GM19372 (cell line): Measurements from ENCODE around the gene SEC31B.

Source experiments
- ATAC-seq: cut with Tn5 transposase; IDR thresholded peaks from one replicate; pipeline ENCODE4 v1.9.1; 2021; ENCODE audit warnings: mild to moderate bottlenecking, low read depth, moderate library complexity; ENCODE audit not compliant: unreplicated experiment

The SEC31B gene

DNA sequence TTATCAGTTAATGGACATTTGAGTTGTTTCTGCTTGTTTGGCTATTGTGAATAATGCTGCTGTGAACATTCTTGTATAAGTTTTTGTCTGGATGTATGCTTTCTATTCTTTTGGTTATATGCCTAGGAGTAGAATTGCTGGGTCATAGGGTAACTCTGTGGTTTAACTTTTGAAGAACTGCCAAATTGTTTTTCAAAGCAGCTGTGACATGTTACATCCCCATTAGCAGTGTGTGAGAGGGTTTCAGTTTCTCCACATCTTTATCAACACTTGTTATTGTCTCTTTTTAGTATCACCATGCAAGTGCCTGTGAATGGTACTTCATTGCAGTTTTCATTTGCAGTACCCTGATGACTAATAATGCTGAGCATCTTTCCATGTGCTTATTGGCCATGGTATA is 12.1 kb upstream of the SEC31B start:
- ATAC-seq, result no peak

DNA sequence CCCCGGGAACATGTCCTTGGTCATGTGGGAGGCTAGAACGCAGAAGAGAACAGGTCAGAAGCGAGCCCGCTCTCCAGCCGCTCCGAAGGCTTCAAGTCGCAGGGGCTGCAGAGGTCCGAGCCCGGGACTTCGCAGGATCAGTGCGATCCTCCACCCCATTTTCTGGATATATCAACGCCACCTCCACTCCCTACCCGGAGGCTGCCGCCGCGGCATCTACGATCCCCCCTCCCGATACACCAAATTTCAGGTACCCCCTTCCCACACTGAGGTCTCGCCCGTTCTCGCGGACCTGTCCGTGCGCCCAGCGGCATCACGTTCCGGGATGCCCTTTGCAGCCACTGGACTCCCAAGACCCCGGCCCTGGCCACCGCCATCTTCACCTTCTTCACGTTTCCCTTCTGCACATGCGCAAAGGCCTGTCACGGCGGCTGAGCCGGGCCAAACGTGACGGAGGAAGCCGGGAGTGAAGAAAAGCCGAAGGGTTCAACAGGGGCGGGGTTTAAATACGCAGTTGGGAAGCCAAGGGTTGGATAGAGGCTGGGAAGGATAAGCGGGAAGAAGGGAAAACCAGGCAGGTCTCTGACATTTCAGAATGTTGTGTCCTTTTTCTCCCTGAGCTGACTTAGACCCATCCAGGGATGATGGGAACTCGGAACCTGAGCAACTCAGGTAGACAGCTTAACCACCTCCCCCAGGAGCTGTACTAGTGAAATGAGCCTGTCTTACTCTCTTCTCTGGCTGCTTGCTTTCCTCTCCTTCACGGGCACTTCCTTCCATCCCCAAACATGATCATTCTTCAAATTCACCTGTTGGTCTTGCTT is 10.0 kb upstream of the SEC31B start, which contains the start of gene NDUFB8:
Gene NDUFB8, minus strand, starts transcription at position 397 of the 824 bp plus-strand sequence. Its CDS starts 20 bp downstream, at position 377.
- peak; percentile 66 for ATAC-seq

DNA sequence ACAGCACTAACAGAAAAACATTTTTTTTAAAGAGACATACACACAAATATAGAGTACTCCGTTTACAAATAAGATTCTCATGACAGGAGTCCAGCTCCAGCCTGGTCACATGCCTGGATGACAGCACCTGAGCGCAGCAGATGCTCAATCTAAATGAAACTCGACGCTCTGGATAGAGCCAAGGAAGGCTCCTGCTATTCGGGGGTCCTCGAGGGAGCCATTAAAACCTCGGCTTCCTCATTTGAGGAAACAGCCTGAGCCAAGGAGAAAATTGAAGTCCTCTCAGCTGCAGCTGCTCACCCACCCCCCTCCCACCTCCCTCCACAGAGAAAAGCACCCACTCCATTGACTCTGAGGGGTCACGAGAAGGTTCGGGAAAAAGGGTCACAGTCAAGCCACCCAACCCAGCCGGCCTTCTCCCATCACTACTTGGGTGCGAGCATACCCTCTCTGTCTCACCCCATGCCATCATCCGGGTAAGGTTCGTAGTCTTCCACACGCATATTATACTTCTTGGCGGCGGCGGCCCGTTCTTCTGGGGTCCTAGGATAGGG is 9.3 kb upstream of the SEC31B start:
- ATAC-seq, result no peak

DNA sequence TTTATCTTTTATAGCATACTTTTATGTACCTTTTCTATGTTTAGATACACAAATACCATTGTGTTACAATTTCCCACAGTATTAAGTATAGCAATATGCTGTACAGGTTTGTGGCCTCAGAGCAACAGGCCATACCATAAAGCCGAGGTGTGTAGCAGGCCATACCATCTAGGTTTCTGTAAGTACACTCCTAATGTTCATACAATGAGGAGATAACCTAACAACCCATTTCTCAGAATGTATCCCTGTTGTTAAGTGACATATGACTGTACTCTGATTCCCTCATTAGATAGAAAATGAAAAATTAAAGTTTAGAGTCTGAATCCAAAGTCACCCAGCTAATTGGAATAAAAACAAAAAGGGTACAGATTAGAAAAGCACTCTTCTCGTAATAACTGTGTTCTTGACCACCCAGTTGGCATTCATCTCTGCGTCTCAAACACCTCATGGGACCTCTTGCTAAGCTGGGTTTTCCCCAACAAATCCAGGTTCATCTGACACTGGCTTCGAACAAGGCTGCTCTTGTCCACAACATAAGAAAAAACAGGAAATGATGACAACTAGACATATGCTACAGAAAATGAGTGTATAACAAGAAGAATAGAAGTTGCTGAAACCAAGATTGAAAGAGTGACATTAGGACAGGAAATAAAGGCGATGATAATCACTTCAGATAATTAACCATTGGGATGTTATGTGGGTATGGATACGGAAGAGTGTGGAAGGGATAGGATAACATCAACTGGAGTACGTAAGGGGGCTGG is 8.6 kb upstream of the SEC31B start:
- no peak for ATAC-seq

DNA sequence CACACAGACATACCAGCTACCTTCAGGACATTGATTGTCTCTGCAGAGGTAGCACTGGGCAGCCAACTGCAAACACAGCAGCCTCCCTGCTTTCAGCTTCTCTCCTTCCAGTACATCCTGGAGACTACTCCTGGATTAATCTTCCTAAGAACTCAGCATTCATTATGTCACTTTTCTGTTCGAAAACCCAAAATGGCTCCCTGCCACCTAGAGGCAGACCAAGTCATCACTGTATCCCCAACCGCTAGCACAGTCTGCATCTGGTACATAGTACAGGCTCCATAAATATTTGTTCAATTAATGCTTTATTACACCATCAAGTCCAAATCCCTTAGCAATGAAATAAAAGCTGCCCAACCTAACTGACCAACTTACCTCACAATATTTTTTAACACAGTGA is 5.0 kb upstream of the SEC31B start:
- ATAC-seq, result no peak

- ATAC-seq, result no peak
These were observed 4.5 kb upstream of the SEC31B start for GRCh38 chr10:100524206-100524605.

DNA sequence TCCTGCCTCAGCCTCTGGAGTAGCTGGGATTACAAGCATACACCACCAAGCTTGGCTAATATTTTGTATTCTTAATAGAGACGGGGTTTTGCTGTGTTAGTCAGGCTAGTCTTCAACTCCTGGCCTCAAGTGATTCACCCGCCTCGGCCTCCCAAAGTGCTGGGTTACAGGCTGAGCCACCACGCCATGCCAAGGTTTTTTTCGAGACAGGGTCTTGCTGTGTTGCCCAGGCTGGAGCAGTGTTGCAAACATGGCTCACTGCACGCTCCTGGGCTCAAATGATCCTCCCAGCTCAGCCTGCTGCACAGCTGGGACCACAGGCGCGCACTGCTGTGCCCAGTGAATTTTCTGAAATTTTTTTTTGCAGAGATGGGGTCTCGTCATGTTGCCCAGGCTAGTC is 3.3 kb upstream of the SEC31B start:
- ATAC-seq, result no peak

- ATAC-seq, result no peak
These were observed 2.6 kb upstream of the SEC31B start for GRCh38 chr10:100522107-100522801.

- ATAC-seq, result no peak
These were observed 1.1 kb upstream of the SEC31B start for GRCh38 chr10:100520811-100521210.

- no peak for ATAC-seq
These were observed 860 bp downstream of the SEC31B start for GRCh38 chr10:100518761-100519241.

DNA sequence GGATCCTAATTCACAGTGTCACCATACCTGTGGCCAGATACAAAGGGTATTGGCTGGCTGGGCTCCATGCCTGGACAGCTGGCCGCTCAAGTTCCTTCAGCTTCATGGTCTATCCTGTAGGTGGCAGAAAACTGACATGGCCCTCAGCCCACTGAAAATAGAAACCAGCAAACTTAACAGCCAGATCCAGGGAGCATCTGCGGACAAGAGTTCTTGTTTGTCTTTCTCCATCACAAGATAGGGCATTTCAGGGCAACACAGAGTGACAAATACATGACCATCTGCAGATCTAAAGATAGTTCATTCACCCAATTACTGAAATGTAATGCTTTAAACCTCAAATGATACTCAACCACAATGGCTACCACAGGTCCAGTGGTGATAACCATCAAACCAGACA is 2.8 kb downstream of the SEC31B start:
- ATAC-seq, result no peak

DNA sequence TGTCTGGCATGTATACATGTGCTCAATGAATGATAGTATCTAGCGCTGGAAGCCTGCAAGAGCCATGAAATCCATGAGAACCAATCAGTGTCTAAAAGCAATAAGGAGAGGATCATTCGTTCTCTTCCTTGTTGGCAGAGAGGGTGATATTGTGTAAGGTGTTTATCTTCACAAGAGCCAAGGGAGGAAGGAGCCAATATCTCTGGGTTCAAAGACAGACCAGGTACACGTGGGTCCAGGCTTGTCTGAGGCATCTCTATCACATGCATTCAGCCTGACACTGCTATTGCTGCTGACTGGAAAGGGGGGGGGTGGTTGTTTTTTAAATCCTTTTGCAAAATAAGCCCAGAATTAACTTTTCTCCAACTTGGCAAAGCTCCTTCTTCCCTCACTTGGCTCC is 4.0 kb downstream of the SEC31B start:
- no peak for ATAC-seq

DNA sequence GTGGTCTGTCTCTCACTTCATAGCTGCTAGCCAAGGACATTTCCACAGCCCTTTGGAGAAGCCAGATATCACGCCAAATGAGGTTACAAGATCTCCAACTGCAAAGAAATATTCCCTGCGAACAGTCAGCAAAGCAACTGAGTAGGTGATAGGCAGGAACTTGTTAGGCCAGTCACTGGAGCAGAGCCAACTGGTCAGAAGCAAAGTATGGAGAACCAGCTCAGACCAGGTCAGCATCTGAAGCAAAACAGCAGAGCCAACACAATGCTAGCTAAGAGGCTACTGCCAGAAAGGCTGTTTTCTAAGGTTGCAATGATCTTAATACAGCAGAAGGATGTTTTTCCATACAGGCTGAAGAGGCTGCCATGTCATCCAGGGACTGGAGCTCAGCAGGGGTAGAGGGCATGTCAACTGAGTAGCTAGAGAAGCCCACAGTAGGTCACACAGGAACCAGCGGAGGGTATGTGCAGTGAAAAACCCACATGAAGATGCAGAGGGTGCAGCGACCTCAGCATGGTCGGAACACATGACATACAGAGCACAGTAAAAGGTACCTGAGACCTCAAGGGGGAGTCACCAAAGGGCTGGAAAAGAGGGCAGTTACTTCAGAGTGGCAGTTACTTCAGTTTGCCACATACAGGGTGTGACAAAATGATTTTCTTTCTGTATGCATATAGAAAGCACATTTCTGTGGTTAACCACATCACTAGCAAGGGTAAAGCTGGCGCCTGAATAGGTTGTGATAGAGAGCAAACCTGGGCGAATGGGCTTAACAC is 8.9 kb downstream of the SEC31B start:
- ATAC-seq, result no peak

- no peak for ATAC-seq
These were observed 10.3 kb downstream of the SEC31B start for GRCh38 chr10:100509241-100509840.

- ATAC-seq, result no peak
These were observed 10.9 kb downstream of the SEC31B start for GRCh38 chr10:100508691-100509150.

- no peak for ATAC-seq
These were observed 11.4 kb downstream of the SEC31B start for GRCh38 chr10:100508266-100508665.

DNA sequence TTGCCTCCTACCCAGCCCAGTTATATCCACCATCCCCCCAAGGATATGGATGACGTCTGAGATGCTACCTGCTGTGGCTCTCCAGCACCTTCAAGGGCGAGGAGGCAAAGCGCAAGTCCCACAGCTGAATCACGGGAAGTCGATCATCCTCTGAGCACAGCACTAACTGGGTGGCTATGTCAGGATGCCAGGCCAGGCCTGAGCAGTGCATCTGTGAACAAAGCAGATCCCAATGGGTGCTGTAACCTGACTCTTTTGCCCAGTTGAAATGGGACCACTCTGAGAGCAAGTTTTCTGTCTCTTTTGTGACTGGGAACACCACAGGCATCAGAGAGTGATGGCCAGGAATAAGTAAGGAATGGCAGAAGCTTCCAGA is 12.3 kb downstream of the SEC31B start:
- no peak for ATAC-seq

GRCh38 chr10:100506596-100507356 is 12.9 kb downstream of the SEC31B start:
- no peak for ATAC-seq

- ATAC-seq, result no peak
These were observed 14.5 kb downstream of the SEC31B start for GRCh38 chr10:100505164-100505563.
